ENCODE data around the gene MED12L.

GRCh38 chr3:151452368-151452767 lies 366.9 kb downstream of the MED12L start:
- TF ChIP-seq POLR2A (IDR thresholded peaks at IDR 0.05) (no peak), EP300 (IDR thresholded peaks at IDR 0.05) (no peak), POLR2AphosphoS5 (IDR thresholded peaks at IDR 0.05) (no peak)
- TF ChIP-seq, protein P1, sequence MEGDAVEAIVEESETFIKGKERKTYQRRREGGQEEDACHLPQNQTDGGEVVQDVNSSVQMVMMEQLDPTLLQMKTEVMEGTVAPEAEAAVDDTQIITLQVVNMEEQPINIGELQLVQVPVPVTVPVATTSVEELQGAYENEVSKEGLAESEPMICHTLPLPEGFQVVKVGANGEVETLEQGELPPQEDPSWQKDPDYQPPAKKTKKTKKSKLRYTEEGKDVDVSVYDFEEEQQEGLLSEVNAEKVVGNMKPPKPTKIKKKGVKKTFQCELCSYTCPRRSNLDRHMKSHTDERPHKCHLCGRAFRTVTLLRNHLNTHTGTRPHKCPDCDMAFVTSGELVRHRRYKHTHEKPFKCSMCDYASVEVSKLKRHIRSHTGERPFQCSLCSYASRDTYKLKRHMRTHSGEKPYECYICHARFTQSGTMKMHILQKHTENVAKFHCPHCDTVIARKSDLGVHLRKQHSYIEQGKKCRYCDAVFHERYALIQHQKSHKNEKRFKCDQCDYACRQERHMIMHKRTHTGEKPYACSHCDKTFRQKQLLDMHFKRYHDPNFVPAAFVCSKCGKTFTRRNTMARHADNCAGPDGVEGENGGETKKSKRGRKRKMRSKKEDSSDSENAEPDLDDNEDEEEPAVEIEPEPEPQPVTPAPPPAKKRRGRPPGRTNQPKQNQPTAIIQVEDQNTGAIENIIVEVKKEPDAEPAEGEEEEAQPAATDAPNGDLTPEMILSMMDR (IDR thresholded peaks at IDR 0.05) = no peak

Data from gastroesophageal sphincter (tissue), 3 donors.